Karpas-422 (cell line): ENCODE data around the gene FADS2. TPM values are rescaled to one million over a fixed set of nuclear protein-coding genes. Genes with fewer than 3 reads are reported as not detected.
A peak's percentile ranks its signal among the peaks of the same experiment; 100 is the strongest.

ENCODE experiments used
- DNase-seq: peaks from one replicate; pipeline ENCODE4 v3.0.0-alpha.2; 2015
- H2AFZ ChIP-seq: fragments of 200-600 bp; sonication (generic); 2 replicates; pipeline ENCODE4 v1.6.1; 2014; ENCODE audit warnings: antibody characterized with exemption, low read length, mixed read lengths
- H3K27ac ChIP-seq: fragments of 200-600 bp; sonication (generic); 2 replicates; pipeline ENCODE4 v1.5.1; 2014; ENCODE audit warnings: mild to moderate bottlenecking, low read length, moderate library complexity
- H3K27me3 ChIP-seq: fragments of 200-600 bp; sonication (generic); 2 replicates; pipeline ENCODE4 v1.6.1; 2014; ENCODE audit warnings: low read length, mixed read lengths
- H3K36me3 ChIP-seq: fragments of 200-600 bp; sonication (generic); 2 replicates; pipeline ENCODE4 v1.6.1; 2014; ENCODE audit warnings: low read length, mixed read lengths; ENCODE audit not compliant: insufficient read depth
- H3K4me1 ChIP-seq: fragments of 200-600 bp; sonication (generic); 2 replicates; pipeline ENCODE4 v1.6.1; 2014; ENCODE audit warnings: mild to moderate bottlenecking, low read length, mixed read lengths
- H3K4me2 ChIP-seq: fragments of 200-600 bp; sonication (generic); 2 replicates; pipeline ENCODE4 v1.6.1; 2014; ENCODE audit warnings: low read length, low read depth, mild to moderate bottlenecking; ENCODE audit not compliant: poor library complexity, severe bottlenecking
- H3K4me3 ChIP-seq: fragments of 200-600 bp; sonication (generic); 2 replicates; pipeline ENCODE4 v1.5.1; 2014; ENCODE audit warnings: mild to moderate bottlenecking, antibody characterized with exemption, low read length, mixed read lengths
- H3K79me2 ChIP-seq: fragments of 200-600 bp; sonication (generic); 2 replicates; pipeline ENCODE4 v1.6.1; 2014; ENCODE audit warnings: mild to moderate bottlenecking, low read length, mixed read lengths
- H3K9ac ChIP-seq: fragments of 200-600 bp; sonication (generic); 2 replicates; pipeline ENCODE4 v1.6.0; 2014; ENCODE audit warnings: low read length
- H3K9me2 ChIP-seq: fragments of 200-600 bp; sonication (generic), shearing (Covaris generic); replicated peaks from 2 replicates; pipeline ENCODE4 v1.6.0; 2014; ENCODE audit warnings: mild to moderate bottlenecking, low read length, moderate library complexity; ENCODE audit not compliant: insufficient read depth
- H3K9me3 ChIP-seq: fragments of 300-700, 200-600 bp; sonication (generic); 2 replicates; pipeline ENCODE4 v1.6.1; 2014; ENCODE audit warnings: low read length, mixed read lengths
- H4K20me1 ChIP-seq: fragments of 200-600 bp; sonication (generic); 2 replicates; pipeline ENCODE4 v1.6.1; 2014; ENCODE audit warnings: mild to moderate bottlenecking, antibody characterized with exemption, low read length, low read depth; ENCODE audit not compliant: insufficient read depth
- total RNA-seq: library from RNA; depleted of rRNA; stranded (reverse); fragments of >200 nt; shearing (Covaris generic); gene quantifications from 2 replicates; pipeline ENCODE4 v1.2.3, GENCODE V29; 2014; ENCODE audit warnings: low replicate concordance; rRNA removed

The FADS2 gene
- 74.0 and 75.7 TPM in 2 replicates for total RNA-seq

DNA sequence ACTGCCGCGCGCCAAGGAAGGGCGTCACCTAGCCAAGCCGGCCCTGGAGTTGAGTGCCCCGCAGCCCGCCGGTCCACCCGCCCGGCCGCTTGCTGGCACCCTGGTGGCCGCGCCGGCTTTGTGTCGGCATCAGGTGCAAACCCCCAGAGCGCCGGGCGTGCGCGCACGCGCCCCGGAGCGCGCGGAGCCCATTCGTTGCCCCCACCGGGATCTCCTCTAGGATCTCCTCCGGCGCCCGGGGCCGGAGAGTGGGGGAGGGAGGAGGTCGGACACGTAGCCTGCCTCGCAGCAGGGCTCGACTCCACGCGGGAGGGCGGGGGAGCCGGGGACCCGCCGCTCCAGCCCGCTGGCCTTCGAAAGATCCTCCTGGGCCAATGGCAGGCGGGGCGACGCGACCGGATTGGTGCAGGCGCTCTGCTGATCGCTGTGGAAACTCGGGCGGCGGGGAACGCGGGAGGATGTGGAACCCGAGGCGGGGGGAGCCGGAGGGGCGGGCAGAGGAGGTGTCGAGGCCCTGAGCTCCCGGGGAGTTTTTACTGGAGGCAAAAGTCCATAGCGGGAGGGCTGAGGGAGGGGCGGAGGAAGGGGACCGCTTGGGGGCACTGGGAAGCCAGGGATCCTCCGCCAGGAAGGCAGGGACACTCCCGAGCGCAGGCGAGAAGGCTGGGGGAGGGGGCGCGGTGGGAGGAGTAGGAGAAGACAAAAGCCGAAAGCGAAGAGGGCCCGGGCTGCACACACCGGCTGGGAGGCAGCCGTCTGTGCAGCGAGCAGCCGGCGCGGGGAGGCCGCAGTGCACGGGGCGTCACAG lies at the start of gene FADS2:
TSS of gene FADS2 (plus strand) at position 730 of the 808 bp plus-strand sequence. CDS start 91 bp downstream, outside the sequence.
- Histone ChIP-seq H4K20me1 (no peaks in the 10 kb centered on the region; the same call in 1 of the 2 replicates), H3K9me3 (no peaks in the 10 kb centered on the region), H3K27ac (peak within 1 kb of the TSS; percentile 97), H2AFZ (no peak within 1 kb of the TSS), H3K79me2 (peaks cover 32% of the 10 kb centered on the region), H3K9ac (peak within 1 kb of the TSS; percentile 97), H3K36me3 (no peaks in the 10 kb centered on the region), H3K4me3 (peak within 1 kb of the TSS; percentile 75), H3K9me2 (no peaks in the 10 kb centered on the region), H3K4me1 (peaks cover 43% of the 10 kb centered on the region), H3K27me3 (no peaks in the 10 kb centered on the region), H3K4me2 (peak within 1 kb of the TSS; percentile 80)
- DNase-seq = peak; percentile 94

DNA sequence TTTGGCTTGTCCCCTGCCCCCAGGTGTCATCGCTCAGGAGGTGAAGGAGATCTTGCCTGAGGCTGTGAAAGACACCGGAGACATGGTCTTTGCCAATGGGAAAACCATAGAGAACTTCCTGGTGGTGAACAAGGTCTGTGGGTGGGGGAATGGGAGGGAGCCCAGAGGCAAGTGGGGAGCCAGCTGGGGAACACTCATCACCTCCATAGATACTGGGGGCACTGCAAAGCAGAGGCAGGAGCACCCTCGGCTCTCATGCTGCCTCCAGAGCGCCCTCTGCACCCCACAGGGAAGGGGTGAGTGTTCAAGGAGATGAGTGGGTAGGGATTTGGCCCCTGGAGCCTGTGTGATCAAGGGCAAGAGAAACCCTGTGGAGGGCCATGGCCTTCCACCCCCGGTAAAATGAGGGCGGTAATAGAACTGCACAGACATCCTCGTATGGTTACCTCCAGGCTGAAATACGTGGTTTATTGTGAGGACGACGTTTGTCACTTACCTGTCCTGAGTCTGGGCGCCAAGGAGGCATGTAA lies 49.7 kb upstream of the FADS2 start:
- Histone ChIP-seq H3K27ac (no peak overlapping the region), H3K36me3 (no peaks in the 10 kb centered on the region), H3K4me2 (no peak overlapping the region), H2AFZ (no peak overlapping the region), H4K20me1 (peaks cover 2% of the 10 kb centered on the region; the same call in 1 of the 2 replicates), H3K4me3 (no peak overlapping the region), H3K9me3 (no peaks in the 10 kb centered on the region), H3K9me2 (no peaks in the 10 kb centered on the region), H3K9ac (no peak overlapping the region), H3K79me2 (no peaks in the 10 kb centered on the region), H3K27me3 (no peaks in the 10 kb centered on the region), H3K4me1 (no peaks in the 10 kb centered on the region)
- DNase-seq = no peak

DNA sequence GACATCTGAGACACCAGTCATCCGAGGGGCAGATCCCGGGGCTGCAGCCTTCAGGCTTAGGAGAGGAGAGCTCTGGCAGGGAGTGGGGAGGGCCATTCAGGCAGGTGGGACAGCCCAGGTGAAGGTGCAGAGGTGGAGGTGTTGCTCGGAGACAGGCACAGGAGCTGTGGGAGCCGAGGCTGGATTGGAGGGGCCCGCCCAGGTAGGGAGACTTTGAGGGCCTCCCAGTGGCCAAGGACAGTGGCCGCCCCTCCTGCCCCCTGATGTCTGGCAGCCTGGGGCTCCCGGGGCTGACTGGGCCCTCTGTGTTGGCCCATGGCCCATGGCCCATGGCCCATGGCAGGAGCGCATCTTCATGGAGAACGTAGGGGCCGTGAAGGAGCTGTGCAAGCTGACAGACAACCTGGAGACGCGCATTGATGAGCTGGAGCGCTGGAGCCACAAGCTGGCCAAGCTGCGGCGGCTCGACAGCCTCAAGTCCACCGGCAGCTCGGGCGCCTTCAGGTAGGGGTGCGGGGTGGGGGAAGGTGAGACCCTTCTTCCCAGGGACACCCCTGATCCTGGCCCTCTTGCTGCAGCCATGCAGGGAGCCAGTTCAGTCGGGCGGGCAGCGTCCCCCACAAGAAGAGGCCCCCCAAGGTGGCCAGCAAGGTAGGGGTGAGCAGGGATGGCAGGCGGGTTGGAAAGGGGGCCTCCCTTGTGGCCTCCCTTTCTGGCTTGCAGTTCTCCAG lies 49.0 kb upstream of the FADS2 start:
- Histone ChIP-seq H3K9me2 (no peaks in the 10 kb centered on the region), H3K36me3 (no peaks in the 10 kb centered on the region), H3K9me3 (no peaks in the 10 kb centered on the region), H3K79me2 (no peaks in the 10 kb centered on the region), H3K4me2 (no peak overlapping the region), H3K9ac (no peak overlapping the region), H3K4me1 (no peaks in the 10 kb centered on the region), H3K27me3 (no peaks in the 10 kb centered on the region), H2AFZ (no peak overlapping the region), H4K20me1 (peaks cover 2% of the 10 kb centered on the region; the same call in 1 of the 2 replicates), H3K4me3 (no peak overlapping the region), H3K27ac (no peak overlapping the region)
- no peak for DNase-seq

- Histone ChIP-seq H4K20me1 (peaks cover 2% of the 10 kb centered on the region; the same call in 1 of the 2 replicates), H3K4me3 (no peak overlapping the region), H3K4me2 (no peak overlapping the region), H2AFZ (no peak overlapping the region), H3K36me3 (no peaks in the 10 kb centered on the region), H3K79me2 (no peaks in the 10 kb centered on the region), H3K9me2 (no peaks in the 10 kb centered on the region), H3K27me3 (no peaks in the 10 kb centered on the region), H3K4me1 (no peaks in the 10 kb centered on the region), H3K27ac (no peak overlapping the region), H3K9me3 (no peaks in the 10 kb centered on the region), H3K9ac (no peak overlapping the region)
- DNase-seq = no peak
Observed at GRCh38 chr11:61779666-61780525, 48.2 kb upstream of the FADS2 start.

GRCh38 chr11:61780581-61781162 lies 47.4 kb upstream of the FADS2 start:
- no peak overlapping the region for H3K4me2 ChIP-seq
- H3K27me3 ChIP-seq = no peaks in the 10 kb centered on the region
- H2AFZ ChIP-seq = no peak overlapping the region
- no peak overlapping the region for H3K27ac ChIP-seq
- H3K4me3 ChIP-seq = no peak overlapping the region
- peaks cover 2% of the 10 kb centered on the region; the same call in 1 of the 2 replicates for H4K20me1 ChIP-seq
- DNase-seq = no peak
- H3K79me2 ChIP-seq = no peaks in the 10 kb centered on the region
- no peaks in the 10 kb centered on the region for H3K9me3 ChIP-seq
- no peaks in the 10 kb centered on the region; the same call in 1 of the 2 replicates for H3K36me3 ChIP-seq
- H3K9ac ChIP-seq = no peak overlapping the region
- no peaks in the 10 kb centered on the region for H3K9me2 ChIP-seq
- no peaks in the 10 kb centered on the region for H3K4me1 ChIP-seq

DNA sequence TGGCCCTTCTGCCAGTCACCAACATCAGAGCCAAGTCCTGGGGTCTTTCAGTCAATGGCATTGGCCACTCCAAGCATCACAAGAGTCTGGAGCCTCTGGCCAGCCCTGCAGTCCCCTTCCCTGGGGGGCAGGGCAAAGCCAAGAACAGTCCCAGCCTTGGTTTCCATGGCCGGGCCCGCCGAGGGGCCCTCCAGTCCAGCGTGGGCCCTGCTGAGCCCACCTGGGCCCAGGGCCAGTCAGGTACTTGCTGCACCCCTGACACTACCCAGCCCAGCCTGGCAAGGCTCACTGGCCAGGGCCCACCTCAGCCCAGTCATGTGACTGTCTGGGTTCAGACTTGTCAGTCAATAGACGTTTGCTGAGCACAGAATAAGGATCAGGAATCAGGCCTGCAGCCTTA lies 46.5 kb upstream of the FADS2 start:
- H4K20me1 ChIP-seq = peaks cover 5% of the 10 kb centered on the region; the same call in 1 of the 2 replicates
- no peak overlapping the region for H3K4me2 ChIP-seq
- H3K4me3 ChIP-seq = no peak overlapping the region
- H3K4me1 ChIP-seq = no peaks in the 10 kb centered on the region
- H3K27me3 ChIP-seq = no peaks in the 10 kb centered on the region
- no peak overlapping the region for H3K9ac ChIP-seq
- H3K27ac ChIP-seq = no peak overlapping the region
- H2AFZ ChIP-seq = no peak overlapping the region
- H3K9me2 ChIP-seq = no peaks in the 10 kb centered on the region
- H3K79me2 ChIP-seq = no peaks in the 10 kb centered on the region
- H3K36me3 ChIP-seq = no peaks in the 10 kb centered on the region; the same call in 1 of the 2 replicates
- no peaks in the 10 kb centered on the region for H3K9me3 ChIP-seq
- no peak for DNase-seq

- H4K20me1 ChIP-seq = peaks cover 7% of the 10 kb centered on the region; the same call in 1 of the 2 replicates
- H3K4me2 ChIP-seq = no peak overlapping the region
Observed at GRCh38 chr11:61782299-61782698, 45.8 kb upstream of the FADS2 start.

More at GRCh38 chr11:61782299-61782698, 45.8 kb upstream of the FADS2 start:
- H3K4me3 ChIP-seq = no peak overlapping the region
- no peaks in the 10 kb centered on the region for H3K79me2 ChIP-seq
- H3K9me2 ChIP-seq = no peaks in the 10 kb centered on the region
- no peaks in the 10 kb centered on the region for H3K9me3 ChIP-seq
- H3K27ac ChIP-seq = no peak overlapping the region
- H2AFZ ChIP-seq = no peak overlapping the region
- no peaks in the 10 kb centered on the region for H3K27me3 ChIP-seq
- H3K36me3 ChIP-seq = peaks cover 6% of the 10 kb centered on the region
- no peaks in the 10 kb centered on the region for H3K4me1 ChIP-seq
- no peak overlapping the region for H3K9ac ChIP-seq
- DNase-seq = no peak
